Retinal pigment epithelial cell (primary cell): ENCODE results near the gene CCDC33.

Experiments used
- DNase-seq: peaks from one replicate; pipeline ENCODE4 v3.0.0-alpha.2; 2010; ENCODE audit warnings: low read depth
- H3K4me3 ChIP-seq: 2 replicates; pipeline ENCODE4 v1.5.1; 2011; ENCODE audit warnings: mild to moderate bottlenecking, low read length, control low read depth, moderate library complexity
- CTCF ChIP-seq: conservative IDR thresholded peaks from 2 replicates; pipeline ENCODE4 v1.5.1; 2011; ENCODE audit warnings: low read depth, low read length, control low read depth, inconsistent platforms

CCDC33 gene

GRCh38 chr15:74312445-74313007 is 76.4 kb downstream of the CCDC33 start:
- H3K4me3 ChIP-seq = no peak overlapping the region
- TF ChIP-seq CTCF = no peak
- DNase-seq = no peak

GRCh38 chr15:74313889-74314288 is 77.8 kb downstream of the CCDC33 start:
- no peak for DNase-seq
- TF ChIP-seq CTCF = no peak
- H3K4me3 ChIP-seq = no peak overlapping the region

- no peak for DNase-seq
- H3K4me3 ChIP-seq = no peak overlapping the region
- TF ChIP-seq CTCF = no peak
These were observed 78.8 kb downstream of the CCDC33 start for GRCh38 chr15:74314795-74315438.

DNA sequence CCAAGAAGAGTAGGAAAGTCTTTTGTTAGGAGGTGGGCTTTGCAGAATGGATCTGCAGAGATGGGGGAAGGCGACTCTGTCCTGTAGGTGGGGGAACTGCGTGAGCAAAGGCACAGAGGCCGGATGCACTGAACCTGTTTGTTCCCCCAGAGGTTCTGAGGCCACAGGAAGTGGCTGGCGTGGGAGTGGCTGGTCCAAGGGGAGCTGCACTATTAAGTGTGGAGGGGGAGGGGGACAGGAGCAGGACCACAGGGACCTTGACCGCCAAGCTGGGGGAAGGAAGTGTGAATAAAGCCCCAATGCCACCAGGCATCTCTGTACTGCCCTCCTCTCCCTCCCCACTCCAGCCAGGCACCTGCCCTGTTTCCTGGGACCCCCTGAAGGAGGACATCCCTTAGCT is 79.5 kb downstream of the CCDC33 start:
- no peak for TF ChIP-seq CTCF
- DNase-seq = no peak
- no peak overlapping the region for H3K4me3 ChIP-seq

DNA sequence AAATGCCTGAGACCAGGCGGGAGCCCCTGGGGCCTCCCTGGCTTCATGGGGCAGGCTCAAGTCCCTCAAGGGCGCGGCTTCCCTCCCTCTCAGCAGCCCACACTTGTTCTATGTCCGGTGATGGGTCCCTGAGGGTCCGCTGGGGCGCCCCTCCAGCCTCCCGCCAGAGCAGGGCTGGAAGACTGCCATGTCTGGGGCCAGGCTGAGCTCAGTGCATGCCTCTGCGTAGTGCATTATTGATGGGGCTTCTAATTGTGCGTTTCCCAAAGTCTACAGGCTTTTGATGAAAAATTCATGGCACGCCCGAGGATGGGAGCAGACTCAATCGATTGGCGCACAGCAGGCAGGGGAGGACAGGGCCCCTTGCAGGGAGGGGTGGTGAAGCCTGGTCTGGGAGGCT is 80.0 kb downstream of the CCDC33 start:
- H3K4me3 ChIP-seq = no peak overlapping the region
- no peak for TF ChIP-seq CTCF
- no peak for DNase-seq

DNA sequence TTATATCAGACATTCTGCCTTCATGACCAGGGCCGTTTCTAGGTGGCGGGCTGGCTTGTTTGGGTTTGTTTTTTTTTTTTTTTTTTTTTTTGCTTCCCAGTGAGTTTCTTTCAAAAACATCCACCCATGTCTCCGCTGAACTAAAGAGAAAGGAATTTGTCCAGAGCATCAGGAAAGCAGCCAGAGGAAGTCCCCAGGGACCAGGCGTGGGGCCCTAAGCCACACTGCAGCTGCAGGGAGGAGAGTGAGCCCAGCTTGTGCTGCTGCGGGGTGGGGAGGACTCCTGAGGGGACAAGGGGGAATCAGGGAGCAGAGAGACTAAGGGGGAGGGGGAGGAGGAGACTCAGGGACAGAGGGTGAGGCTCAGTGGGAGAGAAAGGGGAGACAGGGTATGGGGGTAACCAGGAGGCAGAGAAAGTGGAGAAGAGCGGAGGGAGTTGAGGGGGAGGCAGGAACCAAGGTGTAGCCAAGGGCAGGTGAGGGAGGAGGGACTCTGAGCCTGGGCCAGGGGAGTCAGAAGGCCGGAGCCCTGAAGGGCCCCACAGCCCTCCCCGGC is 81.8 kb downstream of the CCDC33 start:
- no peak for TF ChIP-seq CTCF
- no peak overlapping the region for H3K4me3 ChIP-seq
- no peak for DNase-seq
